NK-92 treated with Interleukin-12 subunit alpha and Interleukin-12 subunit beta, amount 100 ng/mL, for 24 hours (cell line): ENCODE measurements around the gene ATP11A.

ENCODE experiments used
- DNase-seq: peaks from one replicate; lab custom pipeline; 2025; lab: John Stamatoyannopoulos, UW

Gene ATP11A

DNA sequence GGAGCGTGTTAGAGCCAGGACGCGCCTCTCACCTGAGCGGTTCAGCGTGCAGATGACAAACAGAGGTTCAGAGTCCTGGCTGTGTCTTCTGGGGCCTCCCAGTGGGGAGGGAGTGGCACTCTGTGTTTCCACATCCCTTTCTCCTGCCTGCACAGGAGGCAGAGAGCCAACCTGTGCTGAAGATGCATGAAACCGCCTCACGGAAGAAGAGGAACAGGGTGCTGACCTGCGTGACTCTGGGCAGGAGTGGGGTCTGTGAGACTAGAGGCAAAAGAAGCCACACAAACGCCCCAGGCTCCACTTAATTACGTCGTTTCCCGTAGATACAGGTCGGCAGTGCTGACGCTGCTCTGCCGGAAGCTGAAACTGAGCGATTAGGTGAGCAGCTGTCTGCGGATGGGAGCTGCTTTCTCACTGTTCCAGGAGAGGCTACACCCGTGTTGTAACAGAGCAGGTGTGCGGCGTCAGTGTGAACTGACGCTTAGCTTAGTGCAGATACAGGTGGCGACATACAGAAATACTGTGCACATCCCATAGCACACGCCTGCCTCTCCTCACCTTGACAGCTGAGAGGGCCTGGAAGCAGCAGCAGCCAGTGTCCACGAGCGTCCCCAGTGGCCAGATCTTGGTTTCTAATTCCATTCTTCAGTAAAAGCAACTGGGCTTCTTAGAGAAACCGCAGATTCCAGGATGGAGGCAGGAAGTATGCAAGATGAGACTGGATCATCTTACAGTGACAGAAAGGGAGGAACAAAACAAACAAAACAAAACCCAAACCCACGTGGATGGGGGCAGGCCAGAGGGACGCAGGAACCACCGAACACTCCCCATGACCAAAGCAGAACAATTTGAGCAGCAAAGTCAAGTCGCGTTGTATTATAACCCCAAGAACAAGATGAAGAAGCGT, 241.4 kb downstream of the ATP11A start:
- DNase-seq: no peak

DNA sequence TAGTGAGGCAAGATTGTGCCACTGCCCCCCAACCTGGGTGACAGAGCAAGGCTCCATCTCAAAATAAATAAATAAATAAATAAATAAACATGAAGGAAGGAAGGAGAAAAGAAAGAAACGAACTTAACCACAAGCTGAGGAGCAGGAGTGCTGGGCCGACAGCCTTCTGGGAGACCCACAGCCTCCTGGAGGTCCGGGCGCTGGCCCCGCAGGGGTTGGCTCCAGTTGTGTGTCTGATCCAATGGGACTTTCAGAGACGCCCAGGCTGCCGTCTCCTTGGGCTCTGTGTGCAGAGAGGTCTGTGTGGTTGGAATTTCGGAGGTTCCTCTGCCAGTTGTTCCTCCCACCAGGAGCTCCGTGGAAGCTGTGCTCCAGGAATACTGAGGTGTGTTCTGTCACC, 243.1 kb downstream of the ATP11A start:
- no peak for DNase-seq

DNA sequence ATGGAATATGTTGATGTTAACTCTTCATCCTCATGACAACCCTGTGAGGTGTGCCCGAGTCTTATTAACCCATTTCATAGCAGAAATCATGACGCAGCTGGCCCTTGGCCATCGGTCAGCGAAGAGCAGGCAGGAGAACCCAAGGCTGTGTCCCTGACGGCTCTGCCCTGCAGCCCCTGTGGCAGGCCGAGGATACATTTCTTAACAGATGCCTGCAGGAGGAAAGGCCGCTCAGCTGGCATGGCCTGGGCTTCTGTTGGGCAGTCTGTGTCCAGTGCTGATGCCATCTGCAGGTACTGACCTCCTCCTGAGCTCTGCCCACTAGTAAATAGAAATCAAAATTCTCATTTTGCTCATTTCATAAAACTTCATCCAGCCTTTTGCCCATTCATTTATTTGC, 243.8 kb downstream of the ATP11A start:
- DNase-seq: no peak

DNA sequence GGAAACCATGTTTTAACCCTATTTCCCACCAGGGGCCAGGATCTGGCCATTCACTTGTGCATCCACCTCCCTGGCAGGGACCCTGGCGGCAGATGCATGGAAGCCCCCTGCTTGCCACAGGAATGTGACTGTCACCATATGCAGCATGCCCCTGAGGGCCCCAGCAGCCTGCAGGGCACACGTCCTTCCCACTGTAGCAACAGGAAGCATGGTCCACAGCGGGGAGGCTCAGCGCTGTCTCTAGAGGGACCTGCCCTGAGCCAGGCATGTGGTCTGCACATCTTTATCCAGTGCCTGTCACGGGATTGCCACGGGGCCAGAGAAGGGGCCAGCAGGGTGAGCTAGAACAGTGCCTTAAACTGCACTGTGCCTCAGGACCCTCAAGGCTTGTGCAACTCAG, 244.2 kb downstream of the ATP11A start:
- DNase-seq: no peak
